HEK293T (cell line): ENCODE data around the gene RELA.

Experiments used
- CTCF ChIA-PET: fragments of 350-600 bp; formaldehyde crosslinking; extraction: SDS; loops from one replicate; lab custom pipeline; 2021; ENCODE audit warnings: antibody characterized with exemption, inconsistent platforms; lab: Yijun Ruan, JAX
- POLR2A ChIA-PET: fragments of 350-600 bp; formaldehyde crosslinking; extraction: SDS; loops from one replicate; lab custom pipeline; 2020; ENCODE audit warnings: antibody characterized with exemption, inconsistent platforms; lab: Yijun Ruan, JAX
- DNase-seq: peaks from one replicate; pipeline ENCODE4 v3.0.0; 2012; ENCODE audit warnings: mixed read lengths; ENCODE audit errors: extremely low spot score
- ARNT ChIP-seq: fragments of 450-650 bp; IDR thresholded peaks from 2 replicates; pipeline ENCODE4 v1.6.1; 2017; ENCODE audit warnings: mild to moderate bottlenecking
- BHLHE40 ChIP-seq: fragments of 450-650 bp; IDR thresholded peaks from 2 replicates; pipeline ENCODE4 v1.6.1; 2016; ENCODE audit warnings: mild to moderate bottlenecking, moderate library complexity, borderline replicate concordance
- CTBP1 ChIP-seq: fragments of 450-650 bp; IDR thresholded peaks from 2 replicates; pipeline ENCODE4 v1.6.1; 2016; ENCODE audit warnings: borderline replicate concordance
- ELF4 ChIP-seq: fragments of 450-650 bp; IDR thresholded peaks from 2 replicates; pipeline ENCODE4 v1.6.1; 2017; ENCODE audit warnings: antibody characterized with exemption
- FOXA1 ChIP-seq: fragments of 450-650 bp; IDR thresholded peaks from 2 replicates; pipeline ENCODE4 v1.6.1; 2016; ENCODE audit warnings: mild to moderate bottlenecking
- FOXK2 ChIP-seq: fragments of 450-650 bp; IDR thresholded peaks from 2 replicates; pipeline ENCODE4 v1.6.1; 2016; ENCODE audit warnings: mild to moderate bottlenecking
- FOXM1 ChIP-seq: fragments of 450-650 bp; IDR thresholded peaks from 2 replicates; pipeline ENCODE4 v1.6.1; 2017; ENCODE audit warnings: mild to moderate bottlenecking, borderline replicate concordance
- HDGF ChIP-seq: fragments of 450-650 bp; IDR thresholded peaks from 2 replicates; pipeline ENCODE4 v1.6.1; 2017; ENCODE audit warnings: antibody characterized with exemption, borderline replicate concordance
- L3MBTL2 ChIP-seq: fragments of 450-650 bp; conservative IDR thresholded peaks from 2 replicates; pipeline ENCODE4 v1.6.1; 2016; ENCODE audit warnings: mild to moderate bottlenecking
- LEF1 ChIP-seq: fragments of 450-650 bp; IDR thresholded peaks from 2 replicates; pipeline ENCODE4 v1.6.1; 2017; ENCODE audit warnings: mild to moderate bottlenecking, borderline replicate concordance
- NFRKB ChIP-seq: fragments of 450-650 bp; IDR thresholded peaks from 2 replicates; pipeline ENCODE4 v1.6.1; 2016; ENCODE audit warnings: mild to moderate bottlenecking, moderate library complexity
- PKNOX1 ChIP-seq: fragments of 450-650 bp; IDR thresholded peaks from 2 replicates; pipeline ENCODE4 v1.6.1; 2016
- SP1 ChIP-seq: fragments of 450-650 bp; IDR thresholded peaks from 2 replicates; pipeline ENCODE4 v1.6.1; 2017
- SUZ12 ChIP-seq: fragments of 450-650 bp; IDR thresholded peaks from 2 replicates; pipeline ENCODE4 v1.6.1; 2016; ENCODE audit warnings: mild to moderate bottlenecking
- TARDBP ChIP-seq: fragments of 450-650 bp; IDR thresholded peaks from 2 replicates; pipeline ENCODE4 v1.6.1; 2016
- ZNF384 ChIP-seq: fragments of 450-650 bp; IDR thresholded peaks from 2 replicates; pipeline ENCODE4 v1.6.1; 2016

Gene RELA

GRCh38 chr11:65622011-65622410, 40.7 kb downstream of the RELA start:
- POLR2A ChIA-PET, result no interaction called here
- CTCF ChIA-PET, result no interaction called here
- DNase-seq, result no peak
- TF ChIP-seq FOXM1 (no peak), BHLHE40 (no peak), SUZ12 (no peak), CTBP1 (no peak)

DNA sequence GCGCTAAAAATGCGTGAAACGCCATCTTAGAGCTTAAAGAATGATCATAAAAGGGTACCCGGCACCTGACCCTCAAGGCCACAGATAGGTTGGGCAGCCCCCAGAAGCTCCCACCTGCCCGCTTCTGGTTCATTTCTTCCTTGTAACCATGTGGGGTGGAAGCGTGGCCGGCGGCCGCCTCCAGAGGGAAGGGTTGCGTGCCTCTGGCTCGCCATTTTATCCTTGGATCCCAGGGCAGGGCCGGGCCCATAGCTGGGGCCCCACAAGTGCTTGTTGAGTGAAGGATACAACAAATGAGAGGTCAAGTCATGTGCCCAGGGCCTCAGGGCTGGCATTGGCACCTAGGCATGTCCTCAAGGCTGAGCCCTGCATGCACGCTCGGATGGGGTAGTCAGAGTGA, 41.3 kb downstream of the RELA start:
- no peak for TF ChIP-seq ELF4
- TF ChIP-seq L3MBTL2, result no peak
- TF ChIP-seq CTBP1, result no peak
- no peak for TF ChIP-seq FOXK2
- TF ChIP-seq NFRKB, result no peak
- TF ChIP-seq FOXM1, result no peak
- no peak for TF ChIP-seq SP1
- TF ChIP-seq HDGF, result no peak
- no peak for TF ChIP-seq BHLHE40
- ChIA-PET POLR2A (no interaction called here), CTCF (no interaction called here)
- DNase-seq, result no peak

- ChIA-PET POLR2A (no interaction called here), CTCF (no interaction called here)
- DNase-seq, result no peak
- no peak for TF ChIP-seq NFRKB
- no peak for TF ChIP-seq ELF4
- TF ChIP-seq SP1, result no peak
- TF ChIP-seq FOXK2, result no peak
- no peak for TF ChIP-seq L3MBTL2
- TF ChIP-seq FOXM1, result no peak
- TF ChIP-seq HDGF, result no peak
These were observed 42.0 kb downstream of the RELA start for GRCh38 chr11:65620666-65621065.

GRCh38 chr11:65619281-65619928, 43.3 kb downstream of the RELA start:
- ChIA-PET CTCF (no interaction called here), POLR2A (interaction anchor here (0.9 to 1.5 kb wide), 2 partner anchors 18 to 196 kb away, joined by 3 to 4 read pairs; partner anchors contain the start of gene SIPA1)
- no peak for DNase-seq
- TF ChIP-seq TARDBP (no peak), ELF4 (no peak), SUZ12 (no peak)

DNA sequence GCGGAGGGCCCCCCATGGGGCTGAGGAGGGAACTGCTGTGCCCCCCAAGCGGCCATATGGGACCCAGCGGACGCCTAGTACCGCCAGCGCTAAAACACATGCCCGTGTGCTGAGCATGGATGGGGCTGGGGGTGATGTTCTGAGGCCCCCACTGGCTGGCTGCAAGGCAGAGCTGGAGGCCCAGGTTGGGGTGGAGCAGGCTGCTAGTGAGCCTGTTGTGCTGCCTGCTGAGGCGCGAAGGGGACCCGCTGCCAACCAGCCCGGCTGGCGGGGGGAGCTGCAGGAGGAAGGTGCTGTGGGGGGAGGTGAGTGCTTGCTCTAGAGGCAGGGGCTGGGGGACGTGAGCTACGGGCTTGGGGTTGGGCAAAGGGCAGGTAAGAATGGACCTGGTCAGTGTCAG, 44.0 kb downstream of the RELA start:
- POLR2A ChIA-PET, result interaction anchor here (1.5 kb wide), 1 partner anchor 19 kb away, joined by 4 read pairs; the partner anchor contains the start of gene SIPA1

GRCh38 chr11:65617990-65618751, 44.5 kb downstream of the RELA start:
- no peak for DNase-seq
- TF ChIP-seq SP1 (no peak), L3MBTL2 (no peak), PKNOX1 (no peak), FOXK2 (no peak), LEF1 (no peak), ZNF384 (no peak), TARDBP (no peak), FOXM1 (no peak), CTBP1 (no peak)
- ChIA-PET POLR2A (interaction anchor here (1.0 to 2.4 kb wide), 4 partner anchors 15 to 48 kb away, joined by 3 to 6 read pairs (median 4); partner anchors contain the start of genes SIPA1 and ZNRD2), CTCF (interaction anchor here (0.7 to 1.3 kb wide), 2 partner anchors 8 to 20 kb away, joined by 3 to 6 read pairs; partner anchors contain the start of gene SIPA1)

More for the DNA sequence above, 44.0 kb downstream of the RELA start:
- TF ChIP-seq NFRKB (no peak), BHLHE40 (no peak), L3MBTL2 (no peak), CTBP1 (no peak), ARNT (no peak), FOXM1 (no peak), ZNF384 (no peak), FOXK2 (no peak), FOXA1 (no peak), SUZ12 (no peak), HDGF (no peak)
- no peak for DNase-seq
- CTCF ChIA-PET, result interaction anchor here (0.7 kb wide), 1 partner anchor 19 kb away, joined by 3 read pairs; the partner anchor contains the start of gene SIPA1

DNA sequence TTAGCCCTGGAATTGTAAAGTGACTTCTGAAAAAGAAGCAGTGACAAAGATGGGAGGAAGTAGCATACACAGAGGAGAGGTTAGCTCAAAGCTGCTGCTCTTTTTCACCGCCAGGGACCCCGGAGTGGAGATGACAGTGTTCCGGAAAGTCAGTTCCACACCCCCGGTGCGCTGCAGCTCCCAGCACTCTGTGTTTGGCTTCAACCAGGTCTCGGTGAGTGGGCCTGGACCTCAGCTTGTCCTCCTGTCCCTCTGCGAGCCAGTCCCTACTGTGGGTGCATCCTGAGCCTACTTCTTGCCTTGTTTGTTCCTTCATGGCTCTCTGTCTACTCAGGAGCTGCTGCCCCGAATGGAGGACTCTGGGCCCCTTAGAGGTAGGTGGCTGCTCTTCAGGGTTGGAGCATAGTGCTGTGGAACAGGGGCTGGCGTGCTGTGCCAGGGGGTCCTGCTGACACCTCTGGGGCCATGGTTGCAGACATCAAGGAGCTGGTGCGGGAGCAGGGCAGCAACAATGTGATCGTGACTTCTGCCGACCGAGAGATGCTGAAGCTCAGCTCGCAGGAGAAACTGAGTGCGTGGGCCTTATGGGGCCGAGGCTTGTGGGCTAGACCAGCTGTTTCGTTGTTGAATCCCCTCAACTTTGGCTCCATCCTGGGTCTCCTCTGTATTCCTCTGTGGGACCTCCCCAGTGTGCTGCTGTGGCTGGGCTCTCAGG, 45.4 kb downstream of the RELA start:
- ChIA-PET CTCF (interaction anchor here (1.3 kb wide), 1 partner anchor 9 kb away, joined by 6 read pairs; no protein-coding TSS in a partner anchor), POLR2A (interaction anchor here (0.8 to 2.4 kb wide), 4 partner anchors 16 to 47 kb away, joined by 3 to 6 read pairs (median 4); partner anchors contain the start of genes SIPA1 and ZNRD2)
- no peak for TF ChIP-seq ZNF384
- TF ChIP-seq SUZ12, result no peak
- no peak for TF ChIP-seq LEF1
- TF ChIP-seq PKNOX1, result no peak
- TF ChIP-seq L3MBTL2, result no peak
- no peak for TF ChIP-seq BHLHE40
- no peak for TF ChIP-seq SP1
- no peak for TF ChIP-seq NFRKB
- TF ChIP-seq FOXA1, result no peak
- TF ChIP-seq FOXK2, result no peak
- no peak for TF ChIP-seq ARNT
- TF ChIP-seq TARDBP, result no peak
- no peak for TF ChIP-seq FOXM1
- TF ChIP-seq ELF4, result no peak
- TF ChIP-seq CTBP1, result no peak
- no peak for TF ChIP-seq HDGF
- DNase-seq, result no peak
